GM23338 (cell line): Measurements from ENCODE around the gene PCSK1. TPM values are rescaled to one million over a fixed set of nuclear protein-coding genes. Genes with fewer than 3 reads are reported as not detected.
A peak's percentile ranks its signal among the peaks of the same experiment; 100 is the strongest.

Experiments used
- ATAC-seq: fragments of 200-7000 bp; cut with Tn5 transposase; 3 replicates; pipeline ENCODE4 v1.9.1; 2020
- DNase-seq: peaks from one replicate; pipeline ENCODE4 v3.0.0-alpha.2; 2015; ENCODE audit warnings: low spot score
- H2AFZ ChIP-seq: fragments of 200-600 bp; sonication (generic); 2 replicates; pipeline ENCODE4 v1.8.0; 2016; ENCODE audit warnings: antibody characterized with exemption, mild to moderate bottlenecking, moderate library complexity
- H3F3A ChIP-seq: fragments of 200-600 bp; sonication (generic); replicated peaks from 2 replicates; pipeline ENCODE4 v1.8.0; 2017; ENCODE audit warnings: antibody characterized with exemption, mixed run types, low read depth
- H3K27ac ChIP-seq: fragments of 200-600 bp; sonication (generic); 2 replicates; pipeline ENCODE4 v1.6.1; 2016; ENCODE audit warnings: low read depth
- H3K27me3 ChIP-seq: fragments of 200-600 bp; sonication (generic); 2 replicates; pipeline ENCODE4 v1.8.0; 2016; ENCODE audit warnings: mild to moderate bottlenecking, mixed run types, moderate library complexity; ENCODE audit not compliant: insufficient read depth
- H3K36me3 ChIP-seq: fragments of 200-600 bp; sonication (generic); 2 replicates; pipeline ENCODE4 v1.8.0; 2016; ENCODE audit warnings: mild to moderate bottlenecking; ENCODE audit not compliant: insufficient read depth
- H3K4me1 ChIP-seq: fragments of 200-600 bp; sonication (generic); 2 replicates; pipeline ENCODE4 v1.8.0; 2016; ENCODE audit warnings: mild to moderate bottlenecking, moderate library complexity; ENCODE audit not compliant: insufficient read depth
- H3K4me2 ChIP-seq: fragments of 200-600 bp; sonication (generic); 2 replicates; pipeline ENCODE4 v1.7.1; 2017; ENCODE audit warnings: mixed run types
- H3K4me3 ChIP-seq: fragments of 200-600 bp; sonication (generic); 2 replicates; pipeline ENCODE4 v1.6.1; 2016; ENCODE audit warnings: mixed run types
- H3K79me2 ChIP-seq: fragments of 200-600 bp; sonication (generic); replicated peaks from 2 replicates; pipeline ENCODE4 v1.8.0; 2017; ENCODE audit warnings: mild to moderate bottlenecking; ENCODE audit not compliant: insufficient read depth
- H3K9me2 ChIP-seq: fragments of 200-600 bp; sonication (generic); 2 replicates; pipeline ENCODE4 v1.8.0; 2017; ENCODE audit not compliant: insufficient read depth
- H4K20me1 ChIP-seq: fragments of 200-600 bp; sonication (generic); replicated peaks from 2 replicates; pipeline ENCODE4 v1.8.0; 2017; ENCODE audit warnings: mild to moderate bottlenecking; ENCODE audit not compliant: insufficient read depth
- H3K27ac Mint-ChIP-seq: 2 replicates; pipeline ENCODE4 v1.8.0; 2020; ENCODE audit warnings: inconsistent platforms, mild to moderate bottlenecking, moderate library complexity, mixed read lengths
- H3K27me3 Mint-ChIP-seq: 3 replicates; pipeline ENCODE4 v1.8.0; 2022; ENCODE audit warnings: low read depth, mild to moderate bottlenecking, moderate library complexity, mixed read lengths, inconsistent platforms; ENCODE audit not compliant: insufficient read depth, poor library complexity
- H3K36me3 Mint-ChIP-seq: 3 replicates; pipeline ENCODE4 v1.8.0; 2021; ENCODE audit warnings: low read depth, mild to moderate bottlenecking, inconsistent platforms, moderate library complexity, mixed read lengths
- H3K4me1 Mint-ChIP-seq: 3 replicates; pipeline ENCODE4 v1.8.0; 2020; ENCODE audit warnings: mild to moderate bottlenecking, inconsistent platforms, mixed read lengths
- H3K4me3 Mint-ChIP-seq: 3 replicates; pipeline ENCODE4 v1.8.0; 2021; ENCODE audit warnings: moderate library complexity, mild to moderate bottlenecking, inconsistent platforms, mixed read lengths
- H3K9me3 Mint-ChIP-seq: 3 replicates; pipeline ENCODE4 v1.8.0; 2020; ENCODE audit warnings: moderate library complexity, mild to moderate bottlenecking, inconsistent platforms, mixed read lengths
- CTCF ChIP-seq, 2 experiments: fragments of 200-600 bp in 1 of 2; sonication (generic) in 1 of 2; conservative IDR thresholded peaks; 2 replicates each; pipeline versions ENCODE4 v1.5.1 to v1.6.1; 2016 to 2017; ENCODE audit warnings: antibody characterized with exemption in 2 of 2, low read depth in 2 of 2, mild to moderate bottlenecking in 2 of 2, moderate library complexity in 1 of 2
- EZH2 ChIP-seq: fragments of 200-600 bp; sonication (generic); IDR thresholded peaks from one replicate; pipeline ENCODE4 v1.8.0; 2017; ENCODE audit warnings: antibody characterized with exemption, mild to moderate bottlenecking, low read depth; ENCODE audit not compliant: unreplicated experiment
- EZH2phosphoT487 ChIP-seq: fragments of 200-600 bp; sonication (generic); IDR thresholded peaks from one replicate; pipeline ENCODE4 v1.8.1; 2018; ENCODE audit warnings: antibody characterized with exemption; ENCODE audit not compliant: unreplicated experiment
- JUNB ChIP-seq: IDR thresholded peaks from one replicate; pipeline ENCODE4 v1.6.1; 2016; ENCODE audit warnings: antibody characterized with exemption; ENCODE audit not compliant: unreplicated experiment
- REST ChIP-seq: IDR thresholded peaks from one replicate; pipeline ENCODE4 v1.6.1; 2018; ENCODE audit warnings: antibody characterized with exemption; ENCODE audit not compliant: unreplicated experiment
- polyA plus RNA-seq: library from polyadenylated mRNA; unstranded; fragments of >200 nt; fragmentation: Nextera tagmentation; extraction: Ambion mirVana; gene quantifications from 2 replicates; pipeline ENCODE4 v1.2.1, GENCODE V29; 2016
- total RNA-seq: library from RNA; depleted of rRNA; stranded (reverse); fragments of >200 nt; shearing (Covaris generic); gene quantifications from 2 replicates; pipeline ENCODE4 v1.2.3, GENCODE V29; 2014
- TF ChIP-seq, protein P1 (sequence below): IDR thresholded peaks from 2 replicates; pipeline ENCODE4 v1.6.1; 2016; ENCODE audit warnings: antibody characterized with exemption
- TF ChIP-seq, protein P2 (sequence below): fragments of 250-450 bp; sonication (Bioruptor Pico); IDR thresholded peaks from 2 replicates; pipeline ENCODE4 v1.5.0; 2020; ENCODE audit warnings: mild to moderate bottlenecking, moderate library complexity

PCSK1 gene
- total and polyA plus RNA-seq, 2 experiments from 2014 or later = 2.3 to 2.7 TPM

DNA sequence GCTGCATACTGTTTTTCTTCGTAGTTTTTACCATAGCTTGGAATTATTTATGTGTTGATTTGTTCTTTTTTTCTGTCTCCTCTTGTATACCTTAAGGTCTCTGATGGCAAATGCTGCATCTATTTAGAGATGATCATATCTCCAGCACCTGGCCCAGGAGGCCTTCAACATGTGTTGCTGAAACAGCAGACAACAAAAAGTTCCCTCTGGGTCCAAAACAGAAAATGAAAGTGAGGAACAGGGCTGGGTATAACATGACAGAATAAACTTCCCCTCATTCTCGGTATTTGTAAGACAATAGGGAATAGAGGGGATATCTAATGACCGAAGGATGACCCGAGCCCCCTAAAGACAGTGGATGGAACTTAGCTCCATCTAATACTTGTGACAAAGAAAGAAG, 22.7 kb upstream of the PCSK1 start:
- no peaks in the 10 kb centered on the region for H3F3A ChIP-seq
- 0 out of 2 replicates have a peak, but pooled peaks cover 9% of the 10 kb centered on the region for H3K9me2 ChIP-seq
- ATAC-seq (no peak), DNase-seq (no peak)
- no peak overlapping the region for H3K27ac Mint-ChIP-seq
- H3K79me2 ChIP-seq = no peaks in the 10 kb centered on the region
- no peaks in the 10 kb centered on the region for H3K9me3 Mint-ChIP-seq
- no peak overlapping the region for H3K4me3 Mint-ChIP-seq
- H3K27ac ChIP-seq = no peak overlapping the region
- no peaks in the 10 kb centered on the region for H4K20me1 ChIP-seq
- peaks cover 2% of the 10 kb centered on the region for H3K27me3 Mint-ChIP-seq
- TF ChIP-seq, protein P1, sequence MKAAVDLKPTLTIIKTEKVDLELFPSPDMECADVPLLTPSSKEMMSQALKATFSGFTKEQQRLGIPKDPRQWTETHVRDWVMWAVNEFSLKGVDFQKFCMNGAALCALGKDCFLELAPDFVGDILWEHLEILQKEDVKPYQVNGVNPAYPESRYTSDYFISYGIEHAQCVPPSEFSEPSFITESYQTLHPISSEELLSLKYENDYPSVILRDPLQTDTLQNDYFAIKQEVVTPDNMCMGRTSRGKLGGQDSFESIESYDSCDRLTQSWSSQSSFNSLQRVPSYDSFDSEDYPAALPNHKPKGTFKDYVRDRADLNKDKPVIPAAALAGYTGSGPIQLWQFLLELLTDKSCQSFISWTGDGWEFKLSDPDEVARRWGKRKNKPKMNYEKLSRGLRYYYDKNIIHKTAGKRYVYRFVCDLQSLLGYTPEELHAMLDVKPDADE = no peak
- TF ChIP-seq EZH2 = no peak
- TF ChIP-seq JUNB = no peak
- no peak for TF ChIP-seq CTCF (conservative IDR thresholded peaks at IDR 0.05; ENCODE audit: low read depth in 2 of 2)
- TF ChIP-seq, protein P2, sequence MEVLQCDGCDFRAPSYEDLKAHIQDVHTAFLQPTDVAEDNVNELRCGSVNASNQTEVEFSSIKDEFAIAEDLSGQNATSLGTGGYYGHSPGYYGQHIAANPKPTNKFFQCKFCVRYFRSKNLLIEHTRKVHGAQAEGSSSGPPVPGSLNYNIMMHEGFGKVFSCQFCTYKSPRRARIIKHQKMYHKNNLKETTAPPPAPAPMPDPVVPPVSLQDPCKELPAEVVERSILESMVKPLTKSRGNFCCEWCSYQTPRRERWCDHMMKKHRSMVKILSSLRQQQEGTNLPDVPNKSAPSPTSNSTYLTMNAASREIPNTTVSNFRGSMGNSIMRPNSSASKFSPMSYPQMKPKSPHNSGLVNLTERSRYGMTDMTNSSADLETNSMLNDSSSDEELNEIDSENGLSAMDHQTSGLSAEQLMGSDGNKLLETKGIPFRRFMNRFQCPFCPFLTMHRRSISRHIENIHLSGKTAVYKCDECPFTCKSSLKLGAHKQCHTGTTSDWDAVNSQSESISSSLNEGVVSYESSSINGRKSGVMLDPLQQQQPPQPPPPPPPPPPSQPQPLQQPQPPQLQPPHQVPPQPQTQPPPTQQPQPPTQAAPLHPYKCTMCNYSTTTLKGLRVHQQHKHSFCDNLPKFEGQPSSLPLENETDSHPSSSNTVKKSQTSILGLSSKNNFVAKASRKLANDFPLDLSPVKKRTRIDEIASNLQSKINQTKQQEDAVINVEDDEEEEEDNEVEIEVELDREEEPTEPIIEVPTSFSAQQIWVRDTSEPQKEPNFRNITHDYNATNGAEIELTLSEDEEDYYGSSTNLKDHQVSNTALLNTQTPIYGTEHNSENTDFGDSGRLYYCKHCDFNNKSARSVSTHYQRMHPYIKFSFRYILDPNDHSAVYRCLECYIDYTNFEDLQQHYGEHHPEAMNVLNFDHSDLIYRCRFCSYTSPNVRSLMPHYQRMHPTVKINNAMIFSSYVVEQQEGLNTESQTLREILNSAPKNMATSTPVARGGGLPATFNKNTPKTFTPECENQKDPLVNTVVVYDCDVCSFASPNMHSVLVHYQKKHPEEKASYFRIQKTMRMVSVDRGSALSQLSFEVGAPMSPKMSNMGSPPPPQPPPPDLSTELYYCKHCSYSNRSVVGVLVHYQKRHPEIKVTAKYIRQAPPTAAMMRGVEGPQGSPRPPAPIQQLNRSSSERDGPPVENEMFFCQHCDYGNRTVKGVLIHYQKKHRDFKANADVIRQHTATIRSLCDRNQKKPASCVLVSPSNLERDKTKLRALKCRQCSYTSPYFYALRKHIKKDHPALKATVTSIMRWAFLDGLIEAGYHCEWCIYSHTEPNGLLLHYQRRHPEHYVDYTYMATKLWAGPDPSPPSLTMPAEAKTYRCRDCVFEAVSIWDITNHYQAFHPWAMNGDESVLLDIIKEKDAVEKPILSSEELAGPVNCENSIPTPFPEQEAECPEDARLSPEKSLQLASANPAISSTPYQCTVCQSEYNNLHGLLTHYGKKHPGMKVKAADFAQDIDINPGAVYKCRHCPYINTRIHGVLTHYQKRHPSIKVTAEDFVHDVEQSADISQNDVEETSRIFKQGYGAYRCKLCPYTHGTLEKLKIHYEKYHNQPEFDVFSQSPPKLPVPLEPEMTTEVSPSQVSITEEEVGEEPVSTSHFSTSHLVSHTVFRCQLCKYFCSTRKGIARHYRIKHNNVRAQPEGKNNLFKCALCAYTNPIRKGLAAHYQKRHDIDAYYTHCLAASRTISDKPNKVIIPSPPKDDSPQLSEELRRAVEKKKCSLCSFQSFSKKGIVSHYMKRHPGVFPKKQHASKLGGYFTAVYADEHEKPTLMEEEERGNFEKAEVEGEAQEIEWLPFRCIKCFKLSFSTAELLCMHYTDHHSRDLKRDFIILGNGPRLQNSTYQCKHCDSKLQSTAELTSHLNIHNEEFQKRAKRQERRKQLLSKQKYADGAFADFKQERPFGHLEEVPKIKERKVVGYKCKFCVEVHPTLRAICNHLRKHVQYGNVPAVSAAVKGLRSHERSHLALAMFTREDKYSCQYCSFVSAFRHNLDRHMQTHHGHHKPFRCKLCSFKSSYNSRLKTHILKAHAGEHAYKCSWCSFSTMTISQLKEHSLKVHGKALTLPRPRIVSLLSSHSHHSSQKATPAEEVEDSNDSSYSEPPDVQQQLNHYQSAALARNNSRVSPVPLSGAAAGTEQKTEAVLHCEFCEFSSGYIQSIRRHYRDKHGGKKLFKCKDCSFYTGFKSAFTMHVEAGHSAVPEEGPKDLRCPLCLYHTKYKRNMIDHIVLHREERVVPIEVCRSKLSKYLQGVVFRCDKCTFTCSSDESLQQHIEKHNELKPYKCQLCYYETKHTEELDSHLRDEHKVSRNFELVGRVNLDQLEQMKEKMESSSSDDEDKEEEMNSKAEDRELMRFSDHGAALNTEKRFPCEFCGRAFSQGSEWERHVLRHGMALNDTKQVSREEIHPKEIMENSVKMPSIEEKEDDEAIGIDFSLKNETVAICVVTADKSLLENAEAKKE (CRISPR knock-in tag) = no peak
- no peak for TF ChIP-seq EZH2phosphoT487
- TF ChIP-seq REST = no peak
- no peak overlapping the region for H3K4me2 ChIP-seq
- no peaks in the 10 kb centered on the region for H3K27me3 ChIP-seq
- H3K4me1 ChIP-seq = peaks cover 6% of the 10 kb centered on the region
- no peaks in the 10 kb centered on the region for H3K36me3 ChIP-seq
- no peak overlapping the region for H3K4me3 ChIP-seq
- peak overlapping the region; percentile 47; the same call in 1 of the 2 replicates for H2AFZ ChIP-seq
- H3K36me3 Mint-ChIP-seq = no peaks in the 10 kb centered on the region
- H3K4me1 Mint-ChIP-seq = peaks cover 11% of the 10 kb centered on the region
